PC-9 (cell line): Measurements from ENCODE around the gene ATP10B.

ENCODE experiments used
- CTCF ChIP-seq: fragments of 200-600 bp; sonication (generic); conservative IDR thresholded peaks from 2 replicates; pipeline ENCODE4 v1.6.1; 2017; ENCODE audit warnings: mixed run types, antibody characterized with exemption, mild to moderate bottlenecking, moderate library complexity
- EZH2 ChIP-seq: fragments of 200-600 bp; sonication (generic); IDR thresholded peaks from 2 replicates; pipeline ENCODE4 v1.8.0; 2017; ENCODE audit warnings: antibody characterized with exemption, low read depth

GRCh38 chr5:160550075-160550474 lies 301.9 kb downstream of the ATP10B start:
- no peak for TF ChIP-seq CTCF
- no peak for TF ChIP-seq EZH2
